HCT116 (cell line): Measurements from ENCODE around the gene GGT7. TPM values are rescaled to one million over a fixed set of nuclear protein-coding genes. Genes with fewer than 3 reads are reported as not detected.

Experiments
- ATAC-seq: fragments of 200-7000 bp; cut with Tn5 transposase; 2 replicates; pipeline ENCODE4 v1.9.1; 2020; ENCODE audit warnings: mild to moderate bottlenecking, moderate library complexity
- BruUV-seq: library from RNA; stranded (reverse); fragments of 400-500 nt; replicated peaks from 2 replicates; lab custom pipeline; 2021; lab: Mats Ljungman, UMichigan
- CTCF ChIA-PET: fragments of 300-600 bp; sonication (Branson Sonifier 250); formaldehyde crosslinking; loops from one replicate; lab custom pipeline; 2021; ENCODE audit warnings: antibody characterized with exemption; lab: Charles Lee
- POLR2A ChIA-PET: fragments of 300-600, 350-600 bp; sonication (Branson Sonifier 250); formaldehyde crosslinking; loops from one replicate; lab custom pipeline; 2021; ENCODE audit warnings: antibody characterized with exemption; lab: Charles Lee
- RAD21 ChIA-PET, 2 experiments: fragments of 300-600 bp; sonication (Branson Sonifier 250); formaldehyde crosslinking; loops; one replicate each; lab custom pipeline; 2023; ENCODE audit warnings: low total read pairs in 2 of 2; ENCODE audit not compliant: uncharacterized antibody in 2 of 2, unreplicated experiment in 2 of 2, low non-redundant PET in 1 of 2; lab: Charles Lee
- DNase-seq: peaks from one replicate; pipeline ENCODE4 v3.0.0-alpha.2; 2010; ENCODE audit warnings: low read depth, low spot score
- H2AFZ ChIP-seq: fragments of 200-600 bp; shearing (Covaris generic), sonication (generic); 2 replicates; pipeline ENCODE4 v1.6.1; 2017; ENCODE audit warnings: low read depth, mixed run types, mixed read lengths, antibody characterized with exemption, low read length; ENCODE audit not compliant: poor library complexity, severe bottlenecking
- H3K27ac ChIP-seq: 2 replicates; pipeline ENCODE4 v1.5.1; 2012; ENCODE audit warnings: low read depth, low read length
- H3K27me3 ChIP-seq: fragments of 200-600 bp; sonication (generic); 2 replicates; pipeline ENCODE4 v1.6.1; 2016; ENCODE audit warnings: mixed run types, low read length, mixed read lengths; ENCODE audit not compliant: insufficient read depth
- H3K36me3 ChIP-seq, 2 experiments: fragments of 200-500 bp in 1 of 2; fragments of 200-600 bp in 1 of 2; sonication (Bioruptor generic) in 1 of 2; sonication (generic) in 1 of 2; 2 replicates each; pipeline versions ENCODE4 v1.5.1 to v1.6.1; 2014 to 2016; ENCODE audit warnings: low read length in 2 of 2, inconsistent platforms in 1 of 2, mixed read lengths in 1 of 2, mixed run types in 1 of 2; ENCODE audit not compliant: insufficient read depth in 2 of 2, control insufficient read depth in 1 of 2
- H3K4me1 ChIP-seq, 2 experiments: fragments of 200-600 bp in 1 of 2; sonication (generic) in 1 of 2; 2 replicates each; pipeline versions ENCODE4 v1.5.1 to v1.6.1; 2012 to 2017; ENCODE audit warnings: low read length in 2 of 2, inconsistent platforms in 1 of 2, mild to moderate bottlenecking in 1 of 2, mixed read lengths in 1 of 2, mixed run types in 1 of 2, moderate library complexity in 1 of 2; ENCODE audit not compliant: insufficient read depth in 2 of 2, control insufficient read depth in 1 of 2
- H3K4me2 ChIP-seq: fragments of 200-600 bp; sonication (generic); 2 replicates; pipeline ENCODE4 v1.6.1; 2017; ENCODE audit warnings: mixed run types, low read length, mixed read lengths
- H3K4me3 ChIP-seq, 2 experiments: fragments of 200-600 bp in 1 of 2; sonication (generic) in 1 of 2; replicated peaks in 1 of 2; 2 replicates each; pipeline ENCODE4 v1.5.1; 2011 to 2016; ENCODE audit warnings: low read length in 2 of 2, control low read depth in 1 of 2, low read depth in 1 of 2, mild to moderate bottlenecking in 1 of 2, mixed read lengths in 1 of 2, mixed run types in 1 of 2
- H3K79me2 ChIP-seq: fragments of 200-600 bp; sonication (generic); 2 replicates; pipeline ENCODE4 v1.6.1; 2017; ENCODE audit warnings: mild to moderate bottlenecking, mixed run types, low read length, moderate library complexity, mixed read lengths; ENCODE audit not compliant: insufficient read depth
- H3K9ac ChIP-seq: fragments of 200-600 bp; sonication (generic); 2 replicates; pipeline ENCODE4 v1.6.1; 2016; ENCODE audit warnings: low read length, mixed read lengths
- H3K9me2 ChIP-seq: fragments of 200-600 bp; sonication (generic), shearing (Covaris generic); 2 replicates; pipeline ENCODE4 v1.6.1; 2017; ENCODE audit warnings: mixed run types, mild to moderate bottlenecking, moderate library complexity; ENCODE audit not compliant: insufficient read depth
- H3K9me3 ChIP-seq, 2 experiments: fragments of 200-500 bp in 1 of 2; fragments of 200-600 bp in 1 of 2; sonication (Bioruptor generic) in 1 of 2; sonication (generic) in 1 of 2; 2 replicates each; pipeline ENCODE4 v1.6.1; 2014 to 2017; ENCODE audit warnings: low read length in 2 of 2, mixed read lengths in 2 of 2, inconsistent platforms in 1 of 2, low read depth in 1 of 2, mild to moderate bottlenecking in 1 of 2, mixed run types in 1 of 2, moderate library complexity in 1 of 2; ENCODE audit not compliant: control insufficient read depth in 1 of 2, insufficient read depth in 1 of 2
- H4K20me1 ChIP-seq: fragments of 200-600 bp; sonication (generic), shearing (Covaris generic); 2 replicates; pipeline ENCODE4 v1.6.1; 2017; ENCODE audit warnings: mixed run types, mild to moderate bottlenecking, moderate library complexity; ENCODE audit not compliant: insufficient read depth
- ATF3 ChIP-seq: IDR thresholded peaks from 2 replicates; pipeline ENCODE4 v1.6.1; 2012
- CBX3 ChIP-seq: IDR thresholded peaks from 2 replicates; pipeline ENCODE4 v1.6.1; 2012; ENCODE audit warnings: low read depth
- CEBPB ChIP-seq: IDR thresholded peaks from 2 replicates; pipeline ENCODE4 v1.6.1; 2012; ENCODE audit warnings: low read depth
- EGR1 ChIP-seq: IDR thresholded peaks from 2 replicates; pipeline ENCODE4 v1.6.1; 2012; ENCODE audit warnings: low read depth
- EZH2 ChIP-seq: fragments of 200-600 bp; sonication (generic); IDR thresholded peaks from 2 replicates; pipeline ENCODE4 v1.6.1; 2017; ENCODE audit warnings: antibody characterized with exemption, mixed run types
- EZH2phosphoT487 ChIP-seq: fragments of 200-600 bp; IDR thresholded peaks from 2 replicates; pipeline ENCODE4 v1.6.1; 2018; ENCODE audit warnings: antibody characterized with exemption, borderline replicate concordance
- FOSL1 ChIP-seq: IDR thresholded peaks from 2 replicates; pipeline ENCODE4 v1.6.1; 2012; ENCODE audit warnings: low read depth
- JUND ChIP-seq: IDR thresholded peaks from 2 replicates; pipeline ENCODE4 v1.6.1; 2012
- MAX ChIP-seq: IDR thresholded peaks from 2 replicates; pipeline ENCODE4 v1.6.1; 2012
- POLR2AphosphoS5 ChIP-seq: IDR thresholded peaks from 2 replicates; pipeline ENCODE4 v1.6.1; 2011; ENCODE audit warnings: mild to moderate bottlenecking, low read depth, low read length, moderate library complexity
- REST ChIP-seq: IDR thresholded peaks from 2 replicates; pipeline ENCODE4 v1.6.1; 2012; ENCODE audit warnings: low read depth
- SP1 ChIP-seq: IDR thresholded peaks from 2 replicates; pipeline ENCODE4 v1.6.1; 2012; ENCODE audit warnings: low read depth
- TCF7L2 ChIP-seq: IDR thresholded peaks from 2 replicates; pipeline ENCODE4 v1.7.0; 2011; ENCODE audit warnings: borderline replicate concordance, inconsistent platforms; ENCODE audit not compliant: insufficient read depth, insufficient read length; ENCODE audit errors: extremely low read depth
- YY1 ChIP-seq: IDR thresholded peaks from 2 replicates; pipeline ENCODE4 v1.6.1; 2011; ENCODE audit warnings: low read length, low read depth, moderate library complexity, mild to moderate bottlenecking; ENCODE audit not compliant: insufficient replicate concordance; ENCODE audit errors: extremely low read depth
- ZNF274 ChIP-seq: fragments of 200-500 bp; sonication (Bioruptor generic); IDR thresholded peaks from 2 replicates; pipeline ENCODE4 v1.6.1; 2014; ENCODE audit warnings: mild to moderate bottlenecking, low read depth, low read length, inconsistent platforms
- intact Hi-C: fragments of 100-400 bp; cut with micrococcal nuclease; formaldehyde crosslinking; loops from 2 replicates; pipeline ENCODE4 v1.10.0; 2022
- total RNA-seq: library from RNA; stranded (reverse); gene quantifications from one replicate; pipeline ENCODE4 v1.2.1, GENCODE V29; 2021; ENCODE audit not compliant: unreplicated experiment
- TF ChIP-seq, protein P1 (sequence below): IDR thresholded peaks from 2 replicates; pipeline ENCODE4 v1.6.1; 2011; ENCODE audit warnings: mild to moderate bottlenecking, low read length, moderate library complexity; ENCODE audit not compliant: insufficient replicate concordance; ENCODE audit errors: extremely low read depth

GGT7 gene
- total RNA-seq, 1 experiment from 2014 or later, result 9.4 TPM

- TF ChIP-seq, protein P1, sequence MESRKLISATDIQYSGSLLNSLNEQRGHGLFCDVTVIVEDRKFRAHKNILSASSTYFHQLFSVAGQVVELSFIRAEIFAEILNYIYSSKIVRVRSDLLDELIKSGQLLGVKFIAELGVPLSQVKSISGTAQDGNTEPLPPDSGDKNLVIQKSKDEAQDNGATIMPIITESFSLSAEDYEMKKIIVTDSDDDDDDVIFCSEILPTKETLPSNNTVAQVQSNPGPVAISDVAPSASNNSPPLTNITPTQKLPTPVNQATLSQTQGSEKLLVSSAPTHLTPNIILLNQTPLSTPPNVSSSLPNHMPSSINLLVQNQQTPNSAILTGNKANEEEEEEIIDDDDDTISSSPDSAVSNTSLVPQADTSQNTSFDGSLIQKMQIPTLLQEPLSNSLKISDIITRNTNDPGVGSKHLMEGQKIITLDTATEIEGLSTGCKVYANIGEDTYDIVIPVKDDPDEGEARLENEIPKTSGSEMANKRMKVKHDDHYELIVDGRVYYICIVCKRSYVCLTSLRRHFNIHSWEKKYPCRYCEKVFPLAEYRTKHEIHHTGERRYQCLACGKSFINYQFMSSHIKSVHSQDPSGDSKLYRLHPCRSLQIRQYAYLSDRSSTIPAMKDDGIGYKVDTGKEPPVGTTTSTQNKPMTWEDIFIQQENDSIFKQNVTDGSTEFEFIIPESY, result no peak
- TF ChIP-seq SP1, result no peak; the same call in 1 of the 2 replicates
- TF ChIP-seq ZNF274, result no peak
- no peak for TF ChIP-seq EZH2
- no peak for TF ChIP-seq EGR1
These were observed 43.2 kb upstream of the GGT7 start (continued) for GRCh38 chr20:34915749-34916455.

- no peaks in the 10 kb centered on the region for H3K4me1 ChIP-seq
- no peaks in the 10 kb centered on the region for H3K79me2 ChIP-seq
- H3K9me2 ChIP-seq, result no peaks in the 10 kb centered on the region
- H3K27me3 ChIP-seq, result no peaks in the 10 kb centered on the region
- no peak overlapping the region for H3K27ac ChIP-seq
- H3K9me3 ChIP-seq, result no peaks in the 10 kb centered on the region
- no peaks in the 10 kb centered on the region; a peak in 1 of 4 replicates for H3K36me3 ChIP-seq
- intact Hi-C loops, result no loop called here
- DNase-seq (no peak), ATAC-seq (no peak)
- no peak overlapping the region for H3K4me2 ChIP-seq
- no peak overlapping the region for H3K4me3 ChIP-seq
- H3K9ac ChIP-seq, result no peak overlapping the region
- ChIA-PET POLR2A (no interaction called here), RAD21 (no interaction called here), CTCF (no interaction called here)
- no TSS peak for BruUV-seq
- H2AFZ ChIP-seq, result no peak overlapping the region
- no peaks in the 10 kb centered on the region for H4K20me1 ChIP-seq
- TF ChIP-seq YY1 (no peak), REST (no peak), ATF3 (no peak), CEBPB (no peak), POLR2AphosphoS5 (no peak), EZH2 (no peak), ZNF274 (no peak), TCF7L2 (no peak), CBX3 (no peak), SP1 (no peak), FOSL1 (no peak), MAX (no peak), EZH2phosphoT487 (no peak), JUND (no peak)
- TF ChIP-seq, protein P1, result no peak
These were observed 42.5 kb upstream of the GGT7 start for GRCh38 chr20:34915131-34915530.
